SHP77 (cell line): ENCODE results near the gene COX19.

Experiments used
- DNase-seq, 2 experiments: peaks; one replicate each; lab custom pipeline; 2025; lab: John Stamatoyannopoulos, UW

Gene COX19

GRCh38 chr7:978049-978346 is 2.6 kb upstream of the COX19 start:
- no peak for DNase-seq

GRCh38 chr7:977326-978048 is 2.1 kb upstream of the COX19 start:
- no peak for DNase-seq

GRCh38 chr7:976901-977325 is 1.6 kb upstream of the COX19 start:
- no peak for DNase-seq

DNA sequence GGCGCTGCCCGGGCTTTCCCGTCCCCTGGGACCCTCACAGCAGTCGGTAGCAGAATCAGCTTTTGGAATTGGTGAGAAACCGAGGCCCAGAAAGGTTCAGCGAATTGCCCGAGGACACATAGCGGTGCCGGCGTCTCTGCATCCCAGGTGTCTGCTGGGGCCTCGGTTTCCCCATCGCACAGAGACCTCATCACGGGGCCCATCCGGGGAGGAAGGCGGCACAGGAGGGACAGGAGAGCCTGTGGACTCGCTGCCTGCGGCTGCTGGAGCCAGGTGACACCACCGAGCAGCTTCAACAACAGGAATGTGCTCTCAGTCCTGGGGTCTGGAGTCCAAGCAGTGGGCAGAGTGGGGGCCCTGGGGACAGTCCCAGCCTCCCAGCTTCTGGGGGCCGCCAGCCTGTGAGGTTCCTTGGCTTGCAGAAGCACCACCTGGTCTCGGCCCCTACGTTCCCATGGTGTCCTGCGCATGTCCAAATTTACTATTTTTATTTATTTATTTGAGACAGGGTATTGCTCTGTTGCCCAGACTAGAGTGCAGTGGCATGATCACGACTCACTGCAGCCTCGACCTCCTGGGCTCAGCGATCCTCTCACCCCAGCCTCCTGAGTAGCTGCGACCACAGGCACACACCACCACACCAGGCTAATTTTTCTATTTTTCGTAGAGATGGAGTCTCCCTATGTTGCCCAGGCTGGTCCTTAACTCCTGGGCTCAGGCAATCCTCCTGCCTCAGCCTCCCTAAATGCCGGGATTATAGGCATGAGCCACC is 539 bp upstream of the COX19 start:
- no peak for DNase-seq

GRCh38 chr7:974172-974571 is 1.2 kb downstream of the COX19 start:
- no peak for DNase-seq

DNA sequence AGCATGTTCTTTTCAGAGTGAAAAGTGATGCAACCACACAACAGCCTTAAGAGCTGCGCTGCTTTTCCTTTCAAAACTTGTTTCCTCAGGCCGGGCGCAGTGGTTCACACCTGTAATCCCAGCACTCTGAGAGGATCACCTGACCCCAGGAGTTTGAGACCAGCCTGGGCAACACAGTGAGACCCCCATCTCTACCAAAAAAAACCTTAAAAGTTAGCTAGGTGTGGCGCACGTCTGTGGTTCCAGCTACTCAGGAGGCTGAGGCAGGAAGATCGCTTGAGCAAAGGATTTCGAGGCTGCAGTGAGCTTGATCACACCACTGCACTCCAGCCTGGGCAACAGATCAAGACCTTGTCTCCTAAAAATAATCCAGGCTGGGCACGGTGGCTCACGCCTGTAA is 2.0 kb downstream of the COX19 start:
- no peak for DNase-seq

GRCh38 chr7:972676-973309 is 2.6 kb downstream of the COX19 start:
- no peak for DNase-seq

DNA sequence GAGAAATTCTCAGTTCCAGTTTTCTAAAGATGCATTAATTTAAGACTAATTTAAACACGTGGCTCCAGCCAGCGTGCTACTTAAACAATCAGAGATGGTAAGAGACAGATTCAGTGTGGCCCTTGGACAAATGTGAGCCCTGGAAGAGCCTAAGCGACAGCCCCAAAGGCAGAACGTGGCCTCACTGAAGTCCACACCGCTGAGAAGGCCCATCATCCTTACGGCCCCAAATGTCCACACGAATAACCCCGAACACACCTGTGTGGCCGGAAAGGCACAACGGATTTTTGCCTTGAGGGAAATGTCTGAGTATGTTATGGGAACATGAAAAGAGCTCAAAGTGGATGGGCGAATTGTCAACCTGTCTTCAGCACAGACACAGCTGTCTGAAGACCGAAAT is 3.2 kb downstream of the COX19 start:
- no peak for DNase-seq

- no peak for DNase-seq
These were observed 4.6 kb downstream of the COX19 start for GRCh38 chr7:970744-971143.

DNA sequence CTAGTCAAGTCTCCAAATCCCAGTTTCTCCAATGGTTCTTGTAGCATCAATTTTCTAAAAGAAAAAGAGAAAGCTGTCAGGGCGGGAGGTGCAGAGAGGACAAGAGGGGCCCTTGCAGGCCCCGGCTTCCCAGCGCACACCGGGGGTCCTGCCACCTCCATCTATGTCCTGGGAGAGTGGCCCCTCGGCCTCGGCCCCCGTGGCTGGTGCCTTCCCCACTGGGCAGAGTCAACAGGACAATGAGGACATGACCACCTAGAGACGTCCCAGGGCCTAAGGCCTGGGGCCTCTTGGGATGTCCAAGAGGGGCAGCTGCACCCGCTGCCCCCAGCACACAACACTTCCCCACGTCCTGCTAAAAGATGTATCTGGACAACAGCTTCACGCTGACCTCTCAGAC is 5.9 kb downstream of the COX19 start:
- DNase-seq = no peak

GRCh38 chr7:968205-969105 is 6.9 kb downstream of the COX19 start:
- DNase-seq = no peak

GRCh38 chr7:967361-968082 is 7.8 kb downstream of the COX19 start:
- DNase-seq = no peak

GRCh38 chr7:966291-967069 is 8.9 kb downstream of the COX19 start:
- no peak for DNase-seq

- DNase-seq = peak in 1 of 2 experiments; percentile 36
These were observed 10.7 kb downstream of the COX19 start for GRCh38 chr7:964401-965231.

- peak; percentile 73 to 74 for DNase-seq
These were observed 11.9 kb downstream of the COX19 start for GRCh38 chr7:963236-964078.

GRCh38 chr7:962401-963081 is 12.8 kb downstream of the COX19 start:
- no peak for DNase-seq

DNA sequence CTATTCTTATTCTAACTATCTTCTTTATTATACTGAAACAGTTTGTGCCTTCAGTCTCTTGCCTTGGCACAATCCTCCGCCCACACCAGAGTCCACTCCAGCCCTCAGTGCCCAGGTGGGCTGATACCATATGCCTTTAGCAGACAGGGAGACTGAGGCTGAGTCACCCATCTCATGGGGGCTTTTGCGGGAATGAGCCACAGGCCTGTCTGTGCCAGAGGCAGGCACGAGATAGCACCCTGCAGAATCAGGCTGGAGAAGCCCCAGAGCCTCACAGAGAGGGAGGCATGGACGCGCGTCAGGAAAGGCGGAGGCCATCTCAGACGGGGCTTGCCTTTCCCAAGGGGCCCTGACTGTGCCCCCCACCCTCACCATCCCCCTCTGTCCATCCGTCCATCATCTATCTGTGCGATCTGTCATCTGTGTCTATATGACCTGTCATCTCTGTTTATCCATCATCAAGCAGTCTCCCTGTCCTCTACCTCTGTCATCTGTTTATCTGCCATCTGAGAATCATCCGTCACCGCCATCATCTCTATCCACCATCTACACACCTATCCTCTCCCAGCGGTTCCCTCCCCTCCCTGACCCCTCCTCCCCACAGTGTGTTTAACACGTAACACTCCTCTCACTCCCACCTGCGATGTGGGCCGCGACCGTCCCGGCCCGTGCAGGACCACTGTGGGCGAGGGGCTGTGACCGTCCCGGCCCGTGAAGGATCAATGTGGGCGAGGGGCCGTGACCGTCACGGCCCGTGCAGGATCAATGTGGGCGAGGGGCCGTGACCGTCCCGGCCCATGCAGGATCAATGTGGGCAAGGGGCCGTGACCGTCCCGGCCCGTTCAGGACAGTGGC is 13.6 kb downstream of the COX19 start:
- no peak for DNase-seq
